Fibroblast of lung (primary cell): ENCODE data around the gene PCGF3. TPM values are rescaled to one million over a fixed set of nuclear protein-coding genes. Genes with fewer than 3 reads are reported as not detected.

ENCODE experiments used
- DNase-seq, 2 donors: peaks; one replicate each; pipeline versions ENCODE4 v3.0.0 to v3.0.0-alpha.2; 2010; ENCODE audit warnings: low read depth in 2 of 2
- H2AFZ ChIP-seq: 2 replicates; pipeline ENCODE4 v1.5.1; 2012; ENCODE audit warnings: low read length, control low read depth, inconsistent platforms
- H3K27ac ChIP-seq: 2 replicates; pipeline ENCODE4 v1.5.1; 2011; ENCODE audit warnings: low read length, control low read depth; ENCODE audit not compliant: insufficient read depth
- H3K27me3 ChIP-seq: 2 replicates; pipeline ENCODE4 v1.5.1; 2011; ENCODE audit warnings: mild to moderate bottlenecking, low read length; ENCODE audit not compliant: control insufficient read depth, insufficient read depth
- H3K36me3 ChIP-seq: 2 replicates; pipeline ENCODE4 v1.5.1; 2011; ENCODE audit warnings: low read length; ENCODE audit not compliant: control insufficient read depth, insufficient read depth
- H3K4me1 ChIP-seq: 2 replicates; pipeline ENCODE4 v1.5.1; 2011; ENCODE audit warnings: low read length; ENCODE audit not compliant: control insufficient read depth, insufficient read depth; ENCODE audit errors: extremely low read depth
- H3K4me2 ChIP-seq: 2 replicates; pipeline ENCODE4 v1.5.1; 2011; ENCODE audit warnings: low read length, control low read depth; ENCODE audit not compliant: insufficient read depth; ENCODE audit errors: extremely low read depth
- H3K4me3 ChIP-seq, 4 experiments: fragments of 200-600 bp in 1 of 4; sonication (generic) in 1 of 4; replicated peaks in 1 of 4; 2 replicates each; pipeline ENCODE4 v1.5.1; 2011 to 2016; ENCODE audit warnings: low read length in 4 of 4, low read depth in 3 of 4, mild to moderate bottlenecking in 3 of 4, control low read depth in 2 of 4, inconsistent platforms in 1 of 4, mixed read lengths in 1 of 4; ENCODE audit not compliant: insufficient read depth in 1 of 4; ENCODE audit errors: control extremely low read depth in 1 of 4
- H3K79me2 ChIP-seq: 2 replicates; pipeline ENCODE4 v1.5.1; 2012; ENCODE audit warnings: mild to moderate bottlenecking, low read length, inconsistent platforms; ENCODE audit not compliant: control insufficient read depth, insufficient read depth
- H3K9ac ChIP-seq: 2 replicates; pipeline ENCODE4 v1.5.1; 2011; ENCODE audit warnings: mild to moderate bottlenecking, low read length, control low read depth; ENCODE audit not compliant: insufficient read depth
- H3K9me3 ChIP-seq: 2 replicates; pipeline ENCODE4 v1.5.1; 2012; ENCODE audit warnings: low read depth, low read length; ENCODE audit not compliant: control insufficient read depth, insufficient read depth
- H4K20me1 ChIP-seq: 2 replicates; pipeline ENCODE4 v1.5.1; 2011; ENCODE audit warnings: low read length; ENCODE audit not compliant: control insufficient read depth, insufficient read depth; ENCODE audit errors: extremely low read depth
- CTCF ChIP-seq, 2 donors: IDR thresholded peaks in 1 of 2; conservative IDR thresholded peaks in 1 of 2; 1 replicate in 1 of 2; 2 replicates in 1 of 2; pipeline ENCODE4 v1.5.1; 2011 to 2012; ENCODE audit warnings: low read length in 2 of 2, control low read depth in 1 of 2, inconsistent platforms in 1 of 2, low read depth in 1 of 2, mild to moderate bottlenecking in 1 of 2
- EZH2 ChIP-seq: IDR thresholded peaks from 2 replicates; pipeline ENCODE4 v1.5.1; 2012; ENCODE audit warnings: low read length, control low read depth, mild to moderate bottlenecking; ENCODE audit errors: missing control alignments
- polyA plus RNA-seq, 2 donors: library from polyadenylated mRNA; depleted of rRNA in 1 of 2; stranded (reverse) in 1 of 2; unstranded in 1 of 2; fragments of >200 nt; gene quantifications; 2 replicates each; pipeline ENCODE4 v1.2.1, GENCODE V29; 2011 to 2012; ENCODE audit warnings: missing spikeins in 1 of 2
- total RNA-seq: library from RNA; depleted of rRNA; stranded (reverse); fragments of >200 nt; gene quantifications from 2 replicates; pipeline ENCODE4 v1.2.1, GENCODE V29; 2014

PCGF3 gene
- total and polyA plus RNA-seq, 2 donors (not counting 1 experiment from before 2014, with no cell fraction given): 24.8 to 27.1 TPM

GRCh38 chr4:687971-688853, 17.4 kb upstream of the PCGF3 start:
- Histone ChIP-seq H3K27ac (peak overlapping the region; percentile 25), H3K4me2 (peak overlapping the region; percentile 25), H3K4me3 (peak overlapping the region in 2 of 4 experiments; percentile 12 to 40), H3K9ac (no peak overlapping the region), H3K9me3 (no peaks in the 10 kb centered on the region), H3K36me3 (no peaks in the 10 kb centered on the region), H2AFZ (no peak overlapping the region), H3K27me3 (no peaks in the 10 kb centered on the region), H4K20me1 (no peaks in the 10 kb centered on the region), H3K79me2 (no peaks in the 10 kb centered on the region), H3K4me1 (peaks cover 8% of the 10 kb centered on the region)
- TF ChIP-seq EZH2 (no peak), CTCF (conservative IDR thresholded peaks at IDR 0.05 in 1 of 2, IDR thresholded peaks at IDR 0.05 in 1 of 2; ENCODE audit: low read depth in 1 of 2, low read length in 2 of 2) (no peak)
- DNase-seq: no peak

GRCh38 chr4:688854-689681, 16.6 kb upstream of the PCGF3 start, which contains the start of gene SLC49A3:
TSS of gene SLC49A3 (minus strand) at chr4:689151. CDS start at chr4:689127, 24 bp downstream.
- no peak for DNase-seq
- Histone ChIP-seq H3K9ac (no peak within 1 kb of the TSS), H3K27me3 (no peaks in the 10 kb centered on the region), H3K79me2 (no peaks in the 10 kb centered on the region), H3K4me1 (peaks cover 8% of the 10 kb centered on the region), H3K36me3 (no peaks in the 10 kb centered on the region), H2AFZ (peak within 1 kb of the TSS; percentile 62), H4K20me1 (no peaks in the 10 kb centered on the region), H3K4me3 (peak within 1 kb of the TSS in 2 of 4 experiments; percentile 12 to 40), H3K4me2 (peak within 1 kb of the TSS; percentile 51), H3K9me3 (no peaks in the 10 kb centered on the region), H3K27ac (peak within 1 kb of the TSS; percentile 25)
- TF ChIP-seq EZH2 (no peak), CTCF (conservative IDR thresholded peaks at IDR 0.05 in 1 of 2, IDR thresholded peaks at IDR 0.05 in 1 of 2; ENCODE audit: low read depth in 1 of 2, low read length in 2 of 2) (no peak)

- Histone ChIP-seq H3K4me1 (peaks cover 8% of the 10 kb centered on the region), H3K36me3 (no peaks in the 10 kb centered on the region), H3K4me3 (peak overlapping the region in 1 of 4 experiments; percentile 40), H3K4me2 (no peak overlapping the region), H3K79me2 (no peaks in the 10 kb centered on the region), H3K9ac (no peak overlapping the region), H3K27me3 (peaks cover 3% of the 10 kb centered on the region), H4K20me1 (no peaks in the 10 kb centered on the region), H3K9me3 (no peaks in the 10 kb centered on the region), H3K27ac (no peak overlapping the region), H2AFZ (no peak overlapping the region)
- DNase-seq: no peak
- TF ChIP-seq CTCF (conservative IDR thresholded peaks at IDR 0.05 in 1 of 2, IDR thresholded peaks at IDR 0.05 in 1 of 2; ENCODE audit: low read depth in 1 of 2, low read length in 2 of 2): no peak
Observed at GRCh38 chr4:689723-690122, 15.9 kb upstream of the PCGF3 start.
